GM19025 (cell line): ENCODE data around the gene FKBP8.

ENCODE experiments used
- ATAC-seq: cut with Tn5 transposase; IDR thresholded peaks from one replicate; pipeline ENCODE4 v1.9.1; 2021; ENCODE audit warnings: mild to moderate bottlenecking, low read depth, moderate library complexity; ENCODE audit not compliant: unreplicated experiment

The FKBP8 gene

DNA sequence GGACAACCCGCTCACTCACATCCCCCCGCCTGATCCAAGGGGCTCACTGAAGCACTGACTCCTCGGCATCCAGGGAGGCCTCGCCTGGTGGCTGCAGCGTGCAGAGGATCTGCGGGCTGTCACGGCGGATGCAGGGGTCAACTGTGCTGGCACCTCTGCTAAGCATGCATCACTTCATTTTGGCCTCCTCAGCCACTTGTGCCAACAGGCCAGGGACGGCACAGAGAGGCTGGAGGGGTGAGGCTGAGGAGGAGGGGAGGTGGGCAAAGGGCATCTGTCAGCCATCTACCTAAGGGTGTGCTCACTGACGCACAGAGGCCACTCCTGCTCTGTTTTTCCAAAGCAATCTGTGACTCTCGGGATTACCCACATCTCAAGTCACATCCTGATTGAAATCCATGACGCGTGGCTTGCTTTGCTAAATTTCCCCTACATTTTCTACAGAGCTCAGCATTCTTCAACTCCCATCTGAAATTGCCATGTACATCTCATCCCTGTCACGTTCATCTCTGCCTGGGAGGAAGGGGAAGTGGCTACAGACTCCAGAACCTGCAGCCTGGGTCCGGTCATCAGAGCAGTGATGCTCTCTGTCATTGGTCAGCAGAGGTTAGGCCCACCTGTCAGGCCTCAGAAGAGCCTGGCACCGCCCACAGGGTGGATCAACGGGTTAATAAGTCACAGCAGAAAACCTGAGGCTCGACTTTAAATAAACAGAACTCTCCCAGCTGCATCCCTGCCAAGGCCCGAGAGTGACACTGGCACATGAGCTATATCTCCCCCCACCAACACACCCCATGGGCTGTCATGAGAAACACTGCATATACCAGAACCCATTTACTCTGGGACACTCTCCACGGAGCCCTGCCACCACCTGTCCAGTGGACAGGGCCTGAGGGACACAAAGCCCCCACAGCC lies 39.1 kb downstream of the FKBP8 start:
- peak; percentile 72 for ATAC-seq

DNA sequence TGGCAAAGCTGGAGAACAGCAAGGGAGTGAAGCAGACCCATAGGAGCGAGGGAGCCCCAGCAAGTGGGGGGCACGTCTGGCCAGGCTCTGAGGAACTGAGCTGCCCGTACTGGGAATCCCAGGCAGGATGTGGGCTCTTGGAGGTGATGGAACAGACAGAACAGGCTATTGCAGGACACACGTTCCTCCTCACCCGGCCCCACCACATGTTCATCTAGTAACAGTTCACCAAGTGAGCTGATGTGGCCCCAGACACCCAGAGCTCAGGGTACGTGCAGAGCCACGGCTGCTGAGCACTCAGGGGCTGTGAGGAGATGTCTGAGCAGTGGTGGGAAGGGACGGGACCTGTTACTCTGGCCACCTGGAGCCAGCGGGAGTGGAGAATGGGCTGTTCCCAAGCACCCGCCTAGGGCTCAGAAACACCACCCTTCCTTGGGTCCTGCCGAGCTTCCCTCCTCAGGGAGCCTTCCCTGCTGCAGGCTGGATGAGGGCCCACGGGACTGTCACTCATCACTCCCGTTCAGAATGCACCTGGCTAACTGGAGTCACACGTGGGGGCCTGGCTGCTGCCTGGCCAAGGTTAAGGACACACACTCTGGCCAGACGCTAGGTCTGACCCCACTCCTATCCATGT lies 39.9 kb downstream of the FKBP8 start:
- no peak for ATAC-seq

DNA sequence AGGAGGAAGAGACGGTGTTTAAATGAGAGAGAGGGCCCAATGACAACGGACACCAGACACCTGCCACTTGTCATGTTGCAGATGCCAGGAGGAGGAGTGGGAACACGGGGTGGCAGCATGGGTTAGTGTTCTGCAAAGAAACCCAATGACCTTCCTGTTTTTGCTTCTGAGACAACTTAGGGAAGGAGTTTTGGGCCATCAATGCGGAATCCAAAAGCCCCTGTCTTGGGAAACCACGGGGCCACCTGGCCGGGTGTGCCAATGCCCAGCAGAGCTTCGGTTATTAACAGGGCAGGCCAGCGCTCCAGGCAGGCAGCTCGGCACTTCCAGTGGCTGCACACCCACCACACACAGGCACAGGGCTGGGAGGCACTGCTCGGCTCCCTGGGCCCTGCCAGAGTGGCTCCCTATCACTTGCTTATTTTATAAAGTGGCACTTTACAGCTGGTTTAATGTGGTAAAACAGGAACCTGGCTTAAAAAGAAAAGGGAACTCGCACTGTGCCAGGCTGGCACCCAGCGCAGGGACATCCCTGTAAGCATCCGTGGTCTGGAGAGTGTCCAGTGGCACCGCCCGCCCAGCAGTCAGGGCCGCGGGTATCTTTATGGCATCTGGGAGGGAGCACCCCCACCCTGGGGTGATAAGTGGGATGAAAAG lies 40.6 kb downstream of the FKBP8 start:
- no peak for ATAC-seq

DNA sequence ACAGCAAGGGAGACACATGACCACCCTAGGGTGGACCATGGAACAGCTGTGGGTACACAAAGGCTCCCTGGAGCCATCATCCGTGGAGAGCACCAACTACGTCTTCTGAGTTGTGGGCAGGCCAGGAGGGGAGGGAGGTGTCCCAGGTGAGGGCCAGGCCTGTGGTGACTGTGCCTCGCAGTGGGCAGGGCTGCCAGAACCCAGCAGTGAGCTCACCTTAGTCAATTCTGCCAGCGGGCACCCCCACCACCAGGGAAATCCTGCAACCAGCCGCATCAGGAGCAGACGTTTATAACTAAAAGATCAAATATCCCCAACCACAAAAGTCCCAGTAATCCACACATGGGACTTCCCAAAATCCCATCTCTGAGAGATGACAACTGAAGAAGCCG lies 41.1 kb downstream of the FKBP8 start:
- no peak for ATAC-seq

DNA sequence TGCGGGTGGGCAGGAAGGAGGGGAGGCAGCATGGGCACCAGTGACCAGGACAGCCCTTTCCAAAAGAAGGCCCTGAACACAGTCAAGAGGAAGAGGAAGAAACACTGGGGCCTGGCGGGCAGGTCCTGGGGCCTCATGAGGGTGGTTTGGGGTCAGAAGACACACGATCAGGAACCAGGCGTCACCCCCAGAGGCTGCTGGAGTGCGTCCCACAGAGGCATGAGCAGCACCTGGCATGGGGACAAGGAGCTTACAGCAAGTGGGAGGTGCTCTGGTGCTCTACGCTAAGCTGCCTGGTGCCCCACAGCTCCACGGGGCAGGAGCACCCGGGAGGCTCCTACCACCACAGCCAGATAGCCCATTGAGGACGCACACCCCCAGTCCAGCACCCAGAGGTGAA lies 41.5 kb downstream of the FKBP8 start:
- no peak for ATAC-seq

DNA sequence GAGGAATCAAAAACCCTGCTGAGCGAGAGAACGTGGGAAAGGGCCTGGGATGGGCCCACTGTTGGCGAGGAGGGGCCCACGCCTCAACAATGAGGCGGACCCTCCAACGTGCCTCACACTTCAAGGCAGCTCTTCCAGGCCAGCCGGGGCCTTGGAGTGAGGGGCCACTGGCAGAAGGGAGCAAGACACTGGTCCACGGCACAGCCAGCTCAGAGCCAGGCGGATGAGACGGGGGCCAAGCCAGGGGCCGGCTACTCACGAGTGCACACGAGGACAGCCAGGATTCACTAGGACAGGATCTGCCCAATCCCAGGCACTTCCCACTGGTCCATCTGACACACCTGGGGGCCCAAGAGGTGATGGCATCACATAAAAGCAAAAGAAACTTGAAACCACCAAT lies 42.0 kb downstream of the FKBP8 start:
- no peak for ATAC-seq

DNA sequence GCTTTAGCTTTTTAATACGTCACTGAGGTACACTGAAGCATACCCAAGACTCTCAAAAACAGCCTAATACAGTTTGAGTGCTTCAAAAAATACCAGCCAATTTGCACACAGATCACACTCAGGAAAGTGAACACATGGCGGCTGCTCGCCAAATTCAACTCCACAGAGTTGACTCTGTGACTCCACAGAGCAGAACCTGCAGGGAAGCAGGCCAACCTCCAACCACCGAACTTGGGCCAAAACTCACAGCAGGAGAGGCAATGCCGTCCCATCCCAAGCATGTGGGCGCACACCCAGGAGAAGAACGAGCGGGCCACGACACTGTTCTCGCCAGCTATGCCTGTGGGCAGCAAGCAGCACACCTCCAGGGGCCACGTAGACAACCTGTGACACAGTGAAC lies 42.6 kb downstream of the FKBP8 start:
- ATAC-seq = no peak

DNA sequence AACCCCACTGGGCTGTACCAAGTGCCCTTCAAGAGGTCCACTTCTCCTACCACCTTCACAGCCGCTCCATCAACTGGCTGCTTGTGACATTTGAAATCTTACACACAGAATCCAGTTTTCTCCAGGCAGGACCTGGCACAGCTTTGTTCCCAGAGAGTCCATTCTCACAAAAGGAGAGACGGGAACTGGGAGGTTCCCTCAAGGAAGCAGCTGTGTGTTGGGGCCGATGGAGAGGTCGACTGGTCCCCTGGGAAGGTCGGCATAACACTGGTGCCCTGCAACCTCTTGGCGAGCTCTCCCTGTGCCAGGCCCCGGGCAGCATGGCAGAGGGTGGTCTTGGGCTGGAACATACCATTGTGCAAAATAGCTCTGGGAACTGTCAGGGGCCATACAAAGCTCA lies 43.0 kb downstream of the FKBP8 start:
- no peak for ATAC-seq

DNA sequence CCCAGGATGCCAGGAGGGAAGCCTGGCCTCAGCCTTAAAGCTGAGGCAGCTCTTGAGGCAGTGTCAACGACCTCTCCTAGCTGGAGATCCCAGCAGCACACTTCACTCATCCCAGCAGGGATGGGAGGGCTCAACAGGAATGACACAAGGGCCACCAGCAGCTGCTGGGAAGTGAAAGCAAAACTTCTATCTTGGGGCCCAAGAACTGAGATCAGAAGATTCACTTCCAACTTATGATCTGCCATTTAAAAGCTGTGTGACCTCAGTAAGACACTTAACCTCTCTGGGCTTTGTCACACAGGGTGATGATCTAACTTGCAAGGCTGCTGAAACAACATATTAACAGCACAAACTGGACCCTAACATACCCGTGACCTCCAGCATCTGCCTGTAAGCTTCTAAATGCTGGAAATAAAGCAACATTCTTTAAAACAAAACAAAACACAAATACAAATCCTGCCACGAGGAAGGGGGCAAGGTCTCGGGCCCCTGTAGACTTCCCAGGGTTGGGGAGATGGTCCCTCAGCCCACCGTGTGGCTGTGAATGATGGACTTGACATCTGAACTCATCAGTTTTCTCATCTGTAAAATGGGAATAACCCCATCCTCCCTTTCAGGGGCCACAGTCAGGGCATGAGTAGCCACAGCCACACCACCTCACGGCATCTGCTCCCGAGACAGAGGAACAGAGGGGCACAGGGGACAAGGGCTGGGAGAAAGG lies 44.2 kb downstream of the FKBP8 start:
- ATAC-seq = no peak

DNA sequence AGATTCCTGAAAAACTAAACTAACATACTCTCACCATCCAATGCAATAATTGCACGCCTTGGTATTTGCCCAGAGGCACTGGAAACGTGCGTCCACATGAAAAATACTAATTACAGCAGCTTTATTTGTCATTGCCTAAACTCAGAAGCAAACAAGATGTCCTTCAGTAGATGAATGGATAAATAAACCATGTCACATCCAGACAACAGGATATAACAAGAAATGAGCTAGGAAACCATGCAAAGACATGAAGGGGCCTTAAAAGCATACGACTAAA lies 46.5 kb downstream of the FKBP8 start:
- ATAC-seq = no peak

DNA sequence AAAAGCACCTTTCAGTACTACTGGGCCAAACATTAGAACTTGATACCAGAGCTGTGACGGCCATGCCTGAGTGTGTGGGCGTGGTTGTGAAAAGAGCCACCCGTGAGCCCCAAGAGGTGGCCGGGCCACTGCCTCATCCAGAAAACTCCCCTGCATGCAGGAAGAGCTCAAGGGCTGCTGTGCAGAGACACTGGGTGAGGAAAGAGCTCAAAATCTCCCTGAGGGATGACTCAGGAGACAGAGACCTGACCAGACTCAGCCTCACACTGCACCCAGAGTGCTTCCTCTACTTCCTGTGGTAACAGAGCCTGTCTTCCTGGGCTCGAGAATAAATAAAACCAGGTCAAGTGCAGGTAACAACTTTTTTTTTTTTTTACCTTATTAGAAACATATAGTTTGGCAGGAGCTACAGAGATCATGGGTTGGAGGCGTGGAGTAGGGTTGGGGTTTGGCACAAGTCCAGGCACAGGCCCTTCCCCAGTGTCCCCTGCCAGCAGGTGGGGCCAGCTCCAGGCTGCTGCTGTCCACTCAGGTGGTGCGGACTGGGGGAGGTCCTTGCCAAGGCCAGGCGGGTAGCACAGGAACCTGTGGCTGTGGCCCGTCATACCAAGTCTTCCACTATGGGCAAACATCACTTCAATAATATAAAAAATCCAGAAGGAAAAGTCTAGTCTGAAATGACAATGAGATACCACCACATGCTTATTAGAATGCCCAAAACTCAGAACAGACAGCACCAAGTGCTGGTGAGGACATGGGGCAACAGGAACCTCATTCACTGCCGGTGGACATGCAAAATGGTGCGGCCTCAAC lies 47.0 kb downstream of the FKBP8 start:
- ATAC-seq = no peak

DNA sequence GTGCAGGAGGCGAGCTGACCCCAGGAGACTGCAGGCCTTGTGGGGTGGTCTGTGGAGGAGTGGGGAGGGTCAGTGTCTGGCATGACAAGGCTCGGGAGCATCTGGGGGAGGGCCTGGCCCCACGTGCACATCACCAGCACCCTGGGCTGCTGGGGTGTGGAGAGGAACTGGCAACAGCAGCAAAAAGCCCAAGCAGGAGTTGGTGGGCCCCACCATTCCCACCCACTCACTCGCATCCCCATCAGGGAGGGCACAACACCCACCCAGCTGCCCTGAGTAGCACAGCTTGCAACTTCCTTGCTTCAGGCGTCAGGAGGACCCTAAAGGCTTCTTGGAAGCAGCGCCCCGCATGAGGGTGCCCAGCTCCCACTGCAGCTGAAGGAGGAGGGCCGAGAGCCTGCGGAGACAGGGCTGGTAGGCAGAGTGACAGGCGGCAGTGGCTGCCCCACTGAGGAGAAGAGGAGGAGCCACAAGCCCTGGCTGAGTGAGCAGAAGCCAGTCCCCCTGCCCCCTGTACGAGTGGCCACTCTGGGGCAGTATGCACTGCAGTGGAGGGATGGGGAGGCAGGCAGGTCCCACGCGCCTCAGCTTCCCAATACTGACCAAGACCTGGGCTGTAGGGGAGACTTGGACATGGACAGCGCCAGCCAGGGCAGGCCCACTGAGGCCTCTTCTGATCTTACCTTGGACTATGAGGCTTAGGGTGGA lies 48.0 kb downstream of the FKBP8 start:
- no peak for ATAC-seq

DNA sequence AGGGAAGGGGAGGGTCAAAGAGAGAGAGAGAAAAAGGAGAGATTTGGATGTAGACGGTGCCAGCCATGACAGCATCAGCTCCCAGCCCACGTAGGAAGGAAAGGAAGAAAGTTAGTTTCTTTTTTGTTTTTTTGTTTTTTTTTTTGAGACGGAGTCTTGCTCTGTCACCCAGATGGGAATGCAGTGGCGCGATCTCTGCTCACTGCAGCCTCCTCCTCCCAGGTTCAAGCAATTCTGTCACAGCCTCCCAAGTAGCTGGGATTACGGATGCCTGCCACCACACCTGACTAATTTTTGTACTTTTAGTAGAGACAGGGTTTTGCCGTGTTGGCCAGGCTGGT lies 49.1 kb downstream of the FKBP8 start:
- ATAC-seq = no peak

DNA sequence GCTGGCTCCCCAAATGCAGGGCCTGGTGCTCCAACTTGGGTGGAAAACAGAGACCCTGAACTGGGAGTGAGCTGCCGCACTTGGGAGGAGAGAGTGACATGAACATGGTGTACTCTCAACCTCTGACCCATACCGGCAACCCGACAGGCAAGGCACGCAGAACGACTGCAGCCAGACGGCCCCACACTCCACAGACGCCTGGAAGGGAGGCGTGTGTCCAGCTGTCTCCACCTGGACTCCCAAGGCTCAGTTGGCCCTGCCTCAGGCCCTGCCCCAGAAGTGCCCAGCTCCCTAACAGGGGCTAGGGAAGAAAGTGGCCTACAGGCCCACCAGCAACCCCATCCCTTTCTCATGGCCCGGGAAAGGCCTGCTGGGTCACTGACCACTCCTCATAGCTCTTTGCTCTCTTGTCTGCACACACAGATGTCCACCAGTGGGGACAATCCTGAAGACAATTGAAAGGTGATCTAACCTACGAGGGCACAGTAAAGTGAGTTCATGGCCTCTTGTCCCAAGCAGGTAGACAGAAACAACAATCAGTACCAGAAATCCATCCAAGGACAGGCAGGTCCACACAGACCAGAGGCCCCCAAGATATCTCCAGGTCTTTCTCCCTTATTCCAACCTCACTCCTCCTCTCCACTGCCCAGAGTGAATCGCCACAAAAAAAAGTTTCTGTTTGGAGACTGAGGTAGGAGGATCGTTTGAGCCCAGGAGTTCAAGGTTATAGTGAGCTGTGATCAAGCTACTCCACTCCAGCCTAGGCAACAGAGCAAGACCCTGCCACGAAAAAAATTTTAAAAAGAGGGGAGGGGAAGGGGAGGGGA lies 49.7 kb downstream of the FKBP8 start:
- no peak for ATAC-seq

DNA sequence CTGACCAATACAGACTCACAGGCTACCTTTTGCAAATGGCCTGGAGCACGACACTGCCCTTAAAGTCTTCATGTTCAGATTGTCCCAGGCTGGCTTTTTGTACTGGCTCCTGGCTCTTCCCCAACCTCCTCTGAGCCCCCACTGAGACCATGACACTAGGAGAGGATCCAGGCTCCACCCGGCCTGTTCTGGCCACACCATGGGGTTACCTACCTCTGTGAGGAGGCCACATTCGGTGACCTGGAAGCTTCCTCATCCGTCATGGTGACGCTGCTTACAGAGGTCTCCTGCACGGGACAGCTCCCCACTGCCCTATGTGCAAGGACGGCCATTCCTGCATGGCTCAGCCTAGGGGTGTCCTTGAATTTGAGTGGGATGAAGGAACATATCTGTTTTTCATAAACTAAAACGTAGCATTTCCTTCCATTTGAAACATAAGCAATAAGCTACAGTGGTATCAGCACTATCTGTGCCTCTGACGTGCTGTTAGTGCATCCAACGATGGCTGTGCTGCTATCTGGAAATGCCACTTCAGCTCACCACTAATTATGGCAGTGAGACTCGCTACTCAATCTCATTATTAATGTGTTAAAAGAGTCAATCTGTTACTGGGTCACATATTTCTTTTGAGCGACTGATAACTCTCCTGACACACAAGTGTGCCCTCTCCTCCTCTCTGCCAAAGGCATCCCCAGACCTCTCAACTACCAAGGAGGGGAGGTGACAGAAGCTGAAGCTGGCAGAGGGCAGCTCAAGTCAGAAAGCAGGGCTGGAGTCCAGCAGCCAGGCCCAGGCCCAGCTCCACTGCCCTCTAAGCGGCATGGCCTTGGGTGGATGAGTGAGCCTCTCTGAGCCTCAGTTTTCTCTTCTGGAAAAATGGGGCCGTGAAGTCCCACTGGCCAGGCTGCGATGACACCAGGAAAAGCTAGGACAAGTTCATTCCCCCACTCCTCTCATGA lies 51.1 kb downstream of the FKBP8 start:
- ATAC-seq = no peak

DNA sequence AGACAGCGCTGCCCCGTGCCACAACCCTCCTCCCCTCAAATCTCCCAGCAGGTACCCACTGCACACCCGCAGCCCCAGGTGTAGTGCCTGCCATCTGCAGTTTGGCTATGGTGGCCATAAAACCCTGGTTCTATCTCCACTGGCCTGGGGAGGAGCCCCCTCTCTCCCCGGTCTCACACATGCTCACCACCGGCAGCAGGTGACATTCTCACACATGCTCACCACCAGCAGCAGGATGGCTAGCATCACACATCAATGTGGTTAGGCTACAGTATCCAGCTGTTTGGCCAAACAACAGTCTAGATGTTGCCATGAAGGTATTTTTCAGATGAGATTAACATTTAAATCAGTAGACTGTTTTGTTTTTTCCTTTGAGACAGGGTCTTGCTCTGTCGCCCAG lies 52.6 kb downstream of the FKBP8 start:
- no peak for ATAC-seq

DNA sequence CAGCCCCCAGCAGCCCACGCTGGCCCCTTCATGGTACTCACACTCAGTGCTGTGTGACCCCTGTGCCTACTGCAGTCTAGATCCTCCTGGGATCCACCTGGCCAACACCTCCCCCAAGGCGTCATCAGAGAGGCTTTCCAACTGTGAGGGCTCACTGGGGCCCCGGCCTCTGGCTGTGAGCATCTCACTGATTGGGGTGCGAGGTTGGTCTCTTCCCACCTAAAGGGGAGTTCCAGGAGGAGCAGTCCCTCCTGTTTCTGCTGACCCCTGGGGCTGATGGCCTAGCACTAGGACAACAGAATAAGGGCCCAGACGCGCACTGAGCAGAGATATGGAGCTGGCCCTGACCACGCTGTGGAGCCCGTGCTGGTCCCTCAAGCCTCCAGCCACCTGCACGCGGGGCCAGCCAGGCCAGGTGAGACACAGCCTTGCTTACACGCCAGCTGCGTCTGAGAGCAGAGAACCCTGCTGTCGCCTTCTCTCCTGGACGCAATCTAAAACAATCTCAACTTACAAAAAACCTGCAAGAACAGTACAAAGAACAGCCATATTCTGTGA lies 53.7 kb downstream of the FKBP8 start:
- no peak for ATAC-seq
